Activated naive CD4-positive, alpha-beta T cell treated with Interleukin-2 at 50 U/mL for 16 hours (primary cell): Measurements from ENCODE around the gene DDC.

Experiments used
- DNase-seq: peaks from one replicate; pipeline ENCODE4 v3.0.0-alpha.2; 2020

Gene DDC

DNA sequence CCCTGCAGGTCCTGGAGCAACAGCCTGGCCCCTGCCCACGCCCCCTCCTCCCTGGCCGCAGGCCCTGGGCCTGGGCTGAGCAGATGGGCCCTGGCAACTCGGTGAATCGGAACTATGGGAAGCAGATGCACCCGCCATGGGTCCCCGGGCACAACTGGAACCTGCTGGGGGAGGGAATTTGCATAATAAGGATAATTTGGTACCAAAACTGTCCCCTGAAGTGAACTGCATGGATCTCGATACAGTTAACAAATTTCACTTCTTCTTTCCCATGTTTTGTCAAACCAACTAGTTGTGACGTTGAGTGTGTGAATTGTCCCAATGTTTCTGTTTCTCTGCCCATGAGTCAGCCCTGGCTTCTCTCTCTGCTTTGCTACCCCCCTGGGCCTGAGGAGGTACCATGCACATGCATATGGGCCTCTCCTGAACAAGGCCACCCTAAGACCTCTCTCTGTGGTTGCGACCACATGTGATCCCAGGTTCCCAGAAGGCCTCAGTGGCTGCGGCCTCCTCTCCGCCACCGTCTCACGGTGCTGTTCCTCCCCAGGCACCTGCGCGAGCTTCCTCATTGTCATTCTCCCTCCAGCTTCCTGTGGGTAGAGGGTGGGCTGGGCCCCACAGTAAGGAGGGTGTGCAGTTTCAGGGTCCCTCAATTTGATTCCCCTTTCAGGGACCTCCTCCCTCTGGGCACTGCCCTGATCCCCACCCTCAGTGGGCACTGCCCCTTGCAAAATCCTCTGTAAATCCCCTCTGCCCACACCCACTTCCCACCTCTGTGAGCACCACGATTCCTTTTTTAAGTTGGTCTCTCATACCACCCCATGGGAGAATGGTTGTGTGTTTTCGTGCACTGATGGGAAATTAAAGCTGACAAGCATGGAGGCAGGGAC lies 155.1 kb downstream of the DDC start:
- DNase-seq: no peak
